ENCODE data around the gene GRPR.
"Not testable (repeated sequence)": the region's sequence is repeated elsewhere in the genome, so short reads cannot be mapped to it uniquely, and the experiment has no call there.

DNA sequence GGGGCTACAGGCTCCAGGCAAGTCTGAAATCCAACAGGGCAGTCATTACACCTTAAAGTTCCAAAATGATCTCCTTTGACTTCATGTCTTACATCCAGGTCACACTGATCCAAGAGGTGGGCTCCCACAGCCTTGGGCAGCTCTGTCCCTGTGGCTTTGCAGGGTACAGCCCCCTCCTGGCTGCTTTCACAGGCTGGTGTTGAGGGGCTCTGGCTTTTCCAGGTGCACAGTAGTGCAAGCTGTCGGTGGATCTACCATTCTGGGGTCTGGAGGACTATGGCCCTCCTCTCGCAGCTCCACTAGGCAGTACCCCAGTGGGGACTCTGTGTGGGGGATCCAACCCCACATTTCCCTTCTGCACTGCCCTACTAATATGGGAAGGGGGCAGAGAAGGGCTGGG, 37.8 kb downstream of the GRPR start:
- TF ChIP-seq, protein P1, sequence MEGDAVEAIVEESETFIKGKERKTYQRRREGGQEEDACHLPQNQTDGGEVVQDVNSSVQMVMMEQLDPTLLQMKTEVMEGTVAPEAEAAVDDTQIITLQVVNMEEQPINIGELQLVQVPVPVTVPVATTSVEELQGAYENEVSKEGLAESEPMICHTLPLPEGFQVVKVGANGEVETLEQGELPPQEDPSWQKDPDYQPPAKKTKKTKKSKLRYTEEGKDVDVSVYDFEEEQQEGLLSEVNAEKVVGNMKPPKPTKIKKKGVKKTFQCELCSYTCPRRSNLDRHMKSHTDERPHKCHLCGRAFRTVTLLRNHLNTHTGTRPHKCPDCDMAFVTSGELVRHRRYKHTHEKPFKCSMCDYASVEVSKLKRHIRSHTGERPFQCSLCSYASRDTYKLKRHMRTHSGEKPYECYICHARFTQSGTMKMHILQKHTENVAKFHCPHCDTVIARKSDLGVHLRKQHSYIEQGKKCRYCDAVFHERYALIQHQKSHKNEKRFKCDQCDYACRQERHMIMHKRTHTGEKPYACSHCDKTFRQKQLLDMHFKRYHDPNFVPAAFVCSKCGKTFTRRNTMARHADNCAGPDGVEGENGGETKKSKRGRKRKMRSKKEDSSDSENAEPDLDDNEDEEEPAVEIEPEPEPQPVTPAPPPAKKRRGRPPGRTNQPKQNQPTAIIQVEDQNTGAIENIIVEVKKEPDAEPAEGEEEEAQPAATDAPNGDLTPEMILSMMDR (IDR thresholded peaks at IDR 0.05; ENCODE audit: insufficient read depth, low read length), result not testable (repeated sequence)
- TF ChIP-seq, protein P2, sequence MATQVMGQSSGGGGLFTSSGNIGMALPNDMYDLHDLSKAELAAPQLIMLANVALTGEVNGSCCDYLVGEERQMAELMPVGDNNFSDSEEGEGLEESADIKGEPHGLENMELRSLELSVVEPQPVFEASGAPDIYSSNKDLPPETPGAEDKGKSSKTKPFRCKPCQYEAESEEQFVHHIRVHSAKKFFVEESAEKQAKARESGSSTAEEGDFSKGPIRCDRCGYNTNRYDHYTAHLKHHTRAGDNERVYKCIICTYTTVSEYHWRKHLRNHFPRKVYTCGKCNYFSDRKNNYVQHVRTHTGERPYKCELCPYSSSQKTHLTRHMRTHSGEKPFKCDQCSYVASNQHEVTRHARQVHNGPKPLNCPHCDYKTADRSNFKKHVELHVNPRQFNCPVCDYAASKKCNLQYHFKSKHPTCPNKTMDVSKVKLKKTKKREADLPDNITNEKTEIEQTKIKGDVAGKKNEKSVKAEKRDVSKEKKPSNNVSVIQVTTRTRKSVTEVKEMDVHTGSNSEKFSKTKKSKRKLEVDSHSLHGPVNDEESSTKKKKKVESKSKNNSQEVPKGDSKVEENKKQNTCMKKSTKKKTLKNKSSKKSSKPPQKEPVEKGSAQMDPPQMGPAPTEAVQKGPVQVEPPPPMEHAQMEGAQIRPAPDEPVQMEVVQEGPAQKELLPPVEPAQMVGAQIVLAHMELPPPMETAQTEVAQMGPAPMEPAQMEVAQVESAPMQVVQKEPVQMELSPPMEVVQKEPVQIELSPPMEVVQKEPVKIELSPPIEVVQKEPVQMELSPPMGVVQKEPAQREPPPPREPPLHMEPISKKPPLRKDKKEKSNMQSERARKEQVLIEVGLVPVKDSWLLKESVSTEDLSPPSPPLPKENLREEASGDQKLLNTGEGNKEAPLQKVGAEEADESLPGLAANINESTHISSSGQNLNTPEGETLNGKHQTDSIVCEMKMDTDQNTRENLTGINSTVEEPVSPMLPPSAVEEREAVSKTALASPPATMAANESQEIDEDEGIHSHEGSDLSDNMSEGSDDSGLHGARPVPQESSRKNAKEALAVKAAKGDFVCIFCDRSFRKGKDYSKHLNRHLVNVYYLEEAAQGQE (IDR thresholded peaks at IDR 0.05; ENCODE audit: insufficient replicate concordance, low read depth), result not testable (repeated sequence)
- not testable (repeated sequence) for TF ChIP-seq POLR2AphosphoS5 (IDR thresholded peaks at IDR 0.05; ENCODE audit: low read depth)

All from HL-60 (cell line).